GM11168 (cell line): Measurements from ENCODE around the gene HLCS.

ENCODE experiments used
- in situ Hi-C: fragments of 300-500 bp; cut with MboI; formaldehyde crosslinking; loops from one replicate; pipeline ENCODE4 v1.12.0; 2022; ENCODE audit warnings: low sequenced_read_pairs; ENCODE audit not compliant: unreplicated experiment

Gene HLCS

DNA sequence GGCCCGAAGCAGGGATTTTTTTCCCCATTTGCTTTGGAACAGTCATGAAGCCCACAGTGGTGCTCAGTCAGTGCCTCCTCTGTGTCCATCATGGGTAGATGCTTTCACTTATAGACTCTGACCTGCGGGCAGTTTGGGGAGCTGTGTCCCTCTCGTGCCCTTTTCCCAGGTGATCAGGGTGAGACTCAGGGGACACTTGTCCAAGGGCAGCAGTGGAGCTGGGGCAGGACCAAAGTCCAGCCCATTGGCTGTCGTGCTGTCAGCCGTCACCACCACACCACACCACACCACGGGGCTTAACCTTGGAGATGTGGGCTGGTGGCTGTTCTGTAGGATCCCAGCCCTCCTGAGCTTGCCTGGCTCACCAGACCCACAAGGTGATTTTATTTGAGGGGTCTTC, 232.6 kb downstream of the HLCS start:
- in situ Hi-C loops = no loop called here

DNA sequence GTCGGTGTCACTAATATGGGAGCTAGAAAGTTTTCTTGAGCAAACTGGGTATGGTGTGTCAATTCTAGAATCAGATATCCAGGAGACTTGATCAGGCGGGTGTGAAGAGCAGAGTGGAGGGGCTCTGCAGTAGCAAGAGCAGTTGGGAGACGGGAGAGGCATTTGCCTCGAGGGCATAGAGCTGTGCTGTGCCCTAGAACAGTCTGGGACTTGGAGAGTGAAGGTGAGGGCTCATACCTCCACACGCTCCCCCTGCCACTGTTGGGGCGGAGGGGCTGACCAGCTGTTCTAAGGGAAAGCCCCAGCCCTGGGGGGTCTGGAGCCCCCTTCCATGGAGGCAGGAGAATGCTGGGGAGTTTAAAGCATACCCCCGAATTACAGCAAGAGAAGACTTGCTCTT, 233.7 kb downstream of the HLCS start:
- in situ Hi-C loops = no loop called here

- in situ Hi-C loops = no loop called here
Observed at GRCh38 chr21:36732217-36732616, 234.3 kb downstream of the HLCS start.

- in situ Hi-C loops = no loop called here
Observed at GRCh38 chr21:36730291-36731281, 235.9 kb downstream of the HLCS start.

GRCh38 chr21:36729310-36729970, 237.0 kb downstream of the HLCS start:
- in situ Hi-C loops = no loop called here

DNA sequence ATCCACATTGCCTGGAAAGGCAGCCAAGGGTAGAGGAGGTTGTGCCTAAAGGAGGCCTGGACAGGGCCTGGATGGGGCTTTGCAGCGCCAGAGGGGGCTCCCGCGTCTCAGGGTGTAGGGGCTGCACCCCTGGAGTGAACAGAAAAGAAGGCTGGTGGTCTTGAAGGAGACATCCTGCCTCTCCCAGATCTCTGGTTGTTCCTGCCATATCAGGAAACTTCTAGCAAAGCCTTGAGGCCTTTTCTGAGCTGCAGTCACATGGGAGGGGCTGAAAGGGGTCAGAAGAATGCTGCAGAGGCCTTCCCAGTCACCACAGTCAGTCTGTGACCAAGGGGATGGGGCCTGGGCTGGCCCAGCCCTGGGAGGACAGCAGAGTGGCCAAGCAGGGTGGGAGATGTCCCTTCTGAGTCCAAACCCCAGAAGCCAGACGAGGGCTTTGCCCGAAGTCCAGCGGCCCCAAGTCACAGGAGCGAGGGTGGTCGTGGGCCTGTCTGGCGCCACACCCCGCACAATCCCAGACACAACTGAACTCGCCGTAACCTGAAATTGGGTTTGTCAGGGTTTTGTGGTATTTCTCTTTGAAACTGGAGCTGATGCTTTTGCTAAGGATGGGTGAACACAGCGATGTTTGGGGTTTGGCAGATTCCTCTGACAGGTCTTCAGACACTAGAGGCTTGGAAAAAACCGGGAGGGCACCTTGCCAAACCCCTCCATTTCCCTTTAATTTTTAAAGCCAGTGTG, 237.9 kb downstream of the HLCS start:
- in situ Hi-C loops = no loop called here

DNA sequence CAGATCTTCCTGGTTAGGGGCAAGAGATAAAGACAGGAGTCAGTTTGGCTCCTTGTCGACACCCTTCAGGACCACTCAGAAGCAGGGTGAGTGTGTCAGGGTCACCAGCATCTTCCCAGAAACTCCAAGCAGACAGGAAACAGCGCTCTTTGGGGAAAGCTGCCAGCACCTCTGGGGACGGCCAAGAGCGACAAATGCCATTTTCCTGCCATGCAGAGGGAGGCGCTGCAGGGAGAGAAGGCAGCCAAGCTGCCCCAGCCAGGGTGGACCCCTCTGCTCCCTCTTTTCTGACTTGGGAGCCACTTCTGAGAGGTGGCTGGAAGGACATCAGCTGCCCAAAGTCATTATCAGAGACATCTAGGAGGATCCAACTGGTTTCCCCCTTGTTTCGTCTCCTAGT, 238.6 kb downstream of the HLCS start:
- in situ Hi-C loops = no loop called here

GRCh38 chr21:36725793-36726386, 240.6 kb downstream of the HLCS start:
- in situ Hi-C loops = no loop called here

DNA sequence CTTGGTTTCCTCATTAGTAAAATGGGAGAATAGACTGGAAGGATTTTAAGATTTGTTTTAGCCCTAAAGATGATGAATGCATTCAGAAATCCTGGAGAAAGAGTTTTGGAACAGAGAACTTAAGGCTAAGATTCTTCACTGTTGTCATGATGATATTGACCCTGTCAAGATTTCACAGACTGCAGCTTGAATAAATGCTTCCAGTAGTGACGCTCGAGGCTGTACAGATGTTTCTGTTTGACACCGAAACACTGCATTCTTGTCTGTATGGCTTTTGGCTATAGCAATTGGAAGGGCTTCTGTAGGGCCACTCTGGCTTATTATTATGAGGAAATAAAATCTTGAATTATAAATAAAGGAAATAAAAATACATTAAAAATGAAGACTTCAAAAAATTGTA, 241.8 kb downstream of the HLCS start:
- in situ Hi-C loops = no loop called here

GRCh38 chr21:36723371-36723881, 243.0 kb downstream of the HLCS start:
- in situ Hi-C loops = no loop called here

- in situ Hi-C loops = no loop called here
Observed at GRCh38 chr21:36722370-36723368, 243.8 kb downstream of the HLCS start.

GRCh38 chr21:36721817-36722216, 244.7 kb downstream of the HLCS start:
- in situ Hi-C loops = no loop called here

GRCh38 chr21:36719614-36720013, 246.9 kb downstream of the HLCS start:
- in situ Hi-C loops = no loop called here

DNA sequence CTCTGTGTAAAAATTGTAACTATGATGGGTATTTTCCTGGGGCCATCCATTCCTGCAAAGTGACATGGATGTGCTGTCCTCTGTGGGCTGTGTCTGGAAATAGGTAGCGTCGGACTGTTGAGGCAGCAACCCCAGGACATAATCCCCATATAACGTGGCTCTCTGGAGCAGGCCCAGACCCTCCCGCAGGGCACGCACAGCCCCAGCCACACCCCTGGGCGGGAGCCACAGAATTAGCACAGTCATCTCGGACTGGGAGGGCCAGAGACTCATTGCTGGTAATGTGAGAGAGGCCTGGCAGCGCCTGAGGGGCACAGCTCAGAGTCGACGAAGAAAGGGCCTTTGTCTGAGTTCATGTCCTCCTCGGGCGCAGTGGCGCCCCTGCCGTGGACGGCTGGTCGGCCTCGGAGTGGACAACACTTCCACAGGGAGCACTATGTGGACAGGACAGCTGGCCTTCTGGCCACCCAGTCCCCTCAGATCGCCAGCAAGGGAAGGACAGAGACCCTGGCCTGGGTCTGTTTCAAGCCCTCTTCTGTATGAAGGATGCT, 247.4 kb downstream of the HLCS start:
- in situ Hi-C loops = no loop called here

- in situ Hi-C loops = no loop called here
Observed at GRCh38 chr21:36717976-36718375, 248.5 kb downstream of the HLCS start.

GRCh38 chr21:36716836-36717235, 249.6 kb downstream of the HLCS start:
- in situ Hi-C loops = no loop called here

- in situ Hi-C loops = no loop called here
Observed at GRCh38 chr21:36716387-36716786, 250.1 kb downstream of the HLCS start.

- in situ Hi-C loops = no loop called here
Observed at GRCh38 chr21:36713746-36714145, 252.7 kb downstream of the HLCS start.

DNA sequence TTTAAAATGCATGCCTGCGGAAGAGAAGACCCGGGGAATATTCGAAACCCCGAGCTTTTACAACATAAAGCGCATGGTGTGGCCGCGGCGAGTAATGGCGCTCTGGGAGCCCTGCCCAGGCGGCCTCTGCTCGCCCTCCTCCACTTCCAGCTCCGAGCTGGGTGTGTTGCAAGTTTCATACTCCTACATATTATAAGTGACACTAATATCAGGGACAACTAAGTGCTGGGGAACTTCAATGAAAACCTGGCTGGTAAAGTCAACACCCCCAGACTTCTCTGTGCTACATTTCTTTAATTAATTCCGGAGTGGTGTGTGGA, 255.8 kb downstream of the HLCS start:
- in situ Hi-C loops = no loop called here
